Suppressor macrophage treated with lipopolysaccharide for 1 hour (primary cell): ENCODE results near the gene KCNE1.
"Not testable (repeated sequence)": the region's sequence is repeated elsewhere in the genome, so short reads cannot be mapped to it uniquely, and the experiment has no call there.

Source experiments
- DNase-seq, 3 donors: peaks; one replicate each; pipeline ENCODE4 v3.0.0-alpha.2; 2020 to 2022

KCNE1 gene

DNA sequence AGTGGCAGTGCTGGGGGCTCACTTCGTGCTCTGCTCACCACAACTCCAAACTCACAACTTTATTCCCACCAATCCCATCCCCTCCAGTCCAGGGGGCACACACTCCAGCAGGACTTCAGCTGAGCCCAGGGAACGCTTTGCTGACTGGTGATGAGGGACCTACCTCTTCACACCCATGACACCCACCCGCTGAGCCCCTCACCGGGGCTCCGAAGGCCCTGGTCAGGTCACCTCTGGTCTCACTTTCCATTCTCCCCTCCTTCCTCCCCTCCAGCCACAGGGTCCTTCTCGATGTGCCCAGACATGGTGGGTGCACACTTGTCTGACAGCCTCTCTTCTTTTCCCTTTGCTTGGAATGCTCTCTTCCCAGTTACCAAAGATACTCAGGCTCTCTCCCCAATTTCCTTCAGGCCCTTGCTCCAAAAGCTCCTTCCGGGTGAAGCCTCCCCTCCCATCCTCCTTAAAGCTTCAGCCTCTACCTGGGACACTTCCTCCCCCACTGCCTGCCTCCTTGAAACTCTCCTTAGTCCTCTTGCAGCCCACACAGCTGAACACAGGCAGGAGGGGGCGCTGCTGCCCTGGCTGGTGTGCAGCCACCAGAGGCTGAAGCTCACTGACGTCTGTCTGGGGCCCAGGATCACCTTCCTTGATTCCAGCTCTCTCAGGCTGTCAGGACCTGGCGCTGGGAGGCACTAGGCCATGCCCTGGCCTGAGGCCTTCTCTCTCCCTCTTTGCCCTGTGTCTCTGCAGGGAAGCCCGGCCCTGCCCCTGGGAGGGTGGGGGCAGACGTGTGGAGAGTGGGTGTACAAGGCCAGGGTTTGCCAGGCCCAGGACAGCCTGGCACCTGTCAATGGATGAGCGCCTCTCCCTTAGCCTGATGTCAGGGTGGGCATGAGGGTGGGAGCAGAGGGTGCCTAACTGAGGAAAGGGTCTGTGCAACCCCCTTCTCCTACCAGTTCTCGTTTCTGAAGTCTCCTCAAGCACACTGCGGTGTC is 1.6 kb downstream of the KCNE1 start:
- DNase-seq = peak; percentile 81 to 87 (median 83)

DNA sequence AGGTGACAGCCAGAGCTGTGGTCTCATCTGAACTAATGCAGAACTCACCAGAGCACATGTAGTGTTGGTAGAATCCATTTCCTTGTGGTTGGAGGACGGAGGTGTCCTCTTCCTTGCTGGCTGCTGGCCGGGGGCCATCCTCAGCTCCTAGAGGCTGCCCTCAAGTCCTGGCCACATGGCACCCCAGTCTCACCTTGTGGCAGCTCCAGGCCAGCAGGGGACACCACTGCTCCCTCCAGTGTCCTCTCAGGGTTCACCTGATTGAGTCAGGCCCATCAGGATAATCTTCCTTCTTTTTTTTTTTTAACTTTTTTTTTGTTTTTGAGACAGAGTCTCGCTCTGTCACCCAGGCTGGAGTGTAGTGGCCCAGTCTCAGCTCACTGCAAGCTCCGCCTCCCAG is 2.9 kb downstream of the KCNE1 start:
- no peak for DNase-seq

DNA sequence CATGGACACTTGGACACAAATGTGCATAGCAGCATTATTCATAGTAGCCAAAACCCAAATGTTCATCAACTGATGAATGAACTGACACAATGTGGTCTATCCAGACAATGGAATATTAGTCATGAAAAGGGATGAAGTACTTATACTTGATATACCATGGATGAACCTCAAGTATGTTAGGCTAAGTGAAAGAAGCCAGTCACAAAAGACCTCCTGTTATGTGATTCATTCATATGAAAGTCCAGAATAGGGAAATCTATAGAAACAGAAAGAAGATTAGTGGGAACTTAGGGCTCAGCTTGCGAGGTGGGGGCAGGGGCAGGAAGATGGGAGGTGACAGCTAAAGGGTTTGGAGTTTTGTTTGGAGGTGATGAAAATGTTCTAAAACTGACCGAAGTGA is 7.4 kb downstream of the KCNE1 start:
- peak; percentile 57 to 85 (median 72) for DNase-seq

DNA sequence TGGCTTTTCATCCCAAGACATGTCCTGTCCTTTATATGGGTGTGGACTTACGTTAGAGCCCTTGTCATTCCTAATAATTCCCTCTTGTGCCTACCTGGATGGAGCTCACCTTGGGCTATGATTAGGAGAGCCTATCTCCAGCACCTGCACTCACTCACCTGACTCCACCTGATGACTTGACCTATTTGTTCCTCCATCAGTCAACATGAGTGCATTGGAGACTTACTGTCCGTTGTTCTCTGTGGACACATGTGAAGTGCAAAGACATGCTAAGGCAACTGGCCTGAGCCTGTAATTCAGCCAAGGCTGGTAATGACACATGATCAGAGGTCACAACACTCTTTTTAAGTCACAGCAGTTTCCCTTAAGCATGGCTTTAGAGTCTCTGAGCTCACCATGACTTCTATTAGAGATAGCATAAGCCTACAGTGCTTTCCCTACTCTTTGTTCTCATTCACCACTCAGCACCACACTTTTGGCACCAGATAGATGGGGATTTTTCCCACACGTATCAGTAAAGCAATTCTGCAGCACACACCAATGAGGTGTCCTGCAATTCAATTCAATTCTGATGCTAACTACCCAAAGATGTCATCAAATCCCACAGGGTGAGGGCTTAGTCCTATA is 9.4 kb downstream of the KCNE1 start:
- no peak for DNase-seq

DNA sequence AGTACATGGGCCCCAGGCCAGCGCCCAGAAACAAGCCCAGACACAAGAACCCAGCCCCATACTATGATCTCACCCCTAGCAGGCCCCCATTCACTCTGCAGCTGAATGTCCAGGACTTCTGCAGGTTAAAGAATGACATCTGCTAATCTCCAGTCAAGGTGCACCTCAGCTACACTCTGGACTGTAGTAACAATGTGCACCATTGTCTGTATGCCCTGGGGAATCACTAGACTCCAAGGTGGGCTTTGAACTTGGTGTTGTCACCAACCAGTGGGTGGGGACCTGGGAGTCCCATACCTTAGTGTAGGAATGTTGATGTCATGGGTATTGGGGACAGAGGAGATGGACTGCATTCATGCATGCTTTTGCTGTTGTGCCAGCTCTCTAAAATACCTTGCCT is 10.3 kb downstream of the KCNE1 start:
- DNase-seq = no peak

DNA sequence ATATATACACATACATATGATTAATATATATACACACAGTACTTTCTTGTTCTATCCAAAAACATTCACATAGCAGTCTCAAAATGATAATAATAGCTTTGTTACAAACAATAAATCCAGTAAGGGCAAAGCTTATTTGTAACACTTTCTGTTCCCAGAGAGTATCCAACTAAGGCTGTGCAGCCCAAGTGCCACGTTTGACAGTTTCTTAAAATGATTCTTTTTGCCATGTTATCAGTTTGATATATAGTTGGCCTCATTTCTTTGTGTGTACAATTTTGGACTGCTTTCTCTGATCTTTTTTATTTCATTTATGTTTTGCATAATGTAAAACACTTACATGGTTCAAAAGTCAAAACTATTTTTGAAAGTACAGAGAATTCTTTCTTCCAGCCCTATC is 11.8 kb downstream of the KCNE1 start:
- no peak for DNase-seq

DNA sequence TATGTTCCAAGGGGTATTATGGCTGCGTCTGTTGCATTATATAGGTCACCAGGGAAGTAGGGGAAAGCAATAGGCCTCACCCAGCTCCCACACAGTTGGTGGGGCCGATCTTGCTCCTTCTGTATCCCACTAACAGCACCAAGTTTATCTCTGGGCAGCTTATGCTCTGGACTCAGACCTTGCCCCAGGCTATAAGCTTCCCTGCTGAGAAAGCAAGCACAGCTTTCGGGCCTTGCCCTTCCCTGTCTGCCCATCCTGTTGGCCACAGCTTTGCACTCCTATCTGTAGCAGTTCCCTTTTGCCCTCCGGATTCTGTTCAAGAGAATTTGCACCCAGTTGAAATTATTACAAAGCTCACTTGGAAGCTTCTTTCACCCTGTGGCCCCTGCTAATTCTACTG is 12.9 kb downstream of the KCNE1 start:
- no peak for DNase-seq

DNA sequence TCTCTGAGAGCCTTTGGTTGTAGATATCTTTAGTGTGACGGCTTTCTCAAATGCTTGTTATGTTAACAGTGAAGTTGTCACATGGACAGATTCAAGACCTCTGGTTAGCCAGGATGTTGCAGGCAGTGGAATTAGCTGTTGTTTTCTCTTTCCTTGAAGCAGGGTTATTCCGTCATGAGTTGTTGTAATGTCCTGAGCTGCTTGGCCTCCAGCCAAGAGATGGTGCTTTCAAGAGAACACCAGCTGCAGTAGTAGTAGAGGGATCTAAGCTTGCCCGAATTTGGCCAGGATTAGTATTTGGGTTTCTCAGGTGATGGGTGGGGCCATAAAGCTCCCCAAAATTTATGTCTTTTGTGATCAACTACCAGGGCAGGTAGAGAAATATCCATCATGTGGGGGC is 13.4 kb downstream of the KCNE1 start:
- no peak for DNase-seq

DNA sequence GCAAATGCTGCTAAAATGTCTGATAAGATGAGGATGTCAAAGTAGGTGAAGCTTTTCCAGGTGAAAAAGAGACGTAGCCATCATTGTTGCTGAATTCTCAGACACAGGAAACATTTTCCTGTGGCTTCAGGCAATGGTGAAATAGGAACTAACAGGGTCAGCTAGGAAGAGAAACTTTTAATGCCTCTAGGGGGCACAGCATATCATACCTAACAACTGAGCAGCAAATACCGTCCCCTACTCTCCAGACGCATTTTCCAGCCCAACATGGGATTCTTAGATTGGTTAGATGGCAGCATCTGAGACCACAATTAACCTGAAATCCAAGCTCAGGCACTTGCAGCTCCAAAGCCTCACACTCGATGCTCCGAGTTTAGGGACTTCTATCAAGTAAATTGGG is 28.2 kb downstream of the KCNE1 start:
- not testable (repeated sequence) for DNase-seq

DNA sequence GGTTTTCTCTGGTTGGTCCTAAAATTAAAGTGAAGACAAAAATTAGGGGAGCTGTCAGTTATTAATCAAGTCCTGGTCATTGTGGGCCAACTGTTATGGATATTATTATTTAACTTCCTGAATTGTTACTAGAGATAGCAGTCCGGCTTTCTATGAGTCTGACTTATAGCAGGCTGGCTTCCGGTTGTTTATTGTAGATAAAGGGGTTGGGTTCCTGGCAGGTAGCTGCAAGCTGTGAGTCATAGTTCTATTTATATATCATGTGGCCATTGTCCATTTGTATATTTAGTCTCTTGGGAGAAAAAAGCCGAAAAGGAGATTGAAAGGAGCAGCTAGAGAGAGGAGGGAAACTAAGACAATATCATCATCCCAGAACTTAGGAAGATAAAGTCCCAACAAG is 28.6 kb downstream of the KCNE1 start:
- not testable (repeated sequence) for DNase-seq

DNA sequence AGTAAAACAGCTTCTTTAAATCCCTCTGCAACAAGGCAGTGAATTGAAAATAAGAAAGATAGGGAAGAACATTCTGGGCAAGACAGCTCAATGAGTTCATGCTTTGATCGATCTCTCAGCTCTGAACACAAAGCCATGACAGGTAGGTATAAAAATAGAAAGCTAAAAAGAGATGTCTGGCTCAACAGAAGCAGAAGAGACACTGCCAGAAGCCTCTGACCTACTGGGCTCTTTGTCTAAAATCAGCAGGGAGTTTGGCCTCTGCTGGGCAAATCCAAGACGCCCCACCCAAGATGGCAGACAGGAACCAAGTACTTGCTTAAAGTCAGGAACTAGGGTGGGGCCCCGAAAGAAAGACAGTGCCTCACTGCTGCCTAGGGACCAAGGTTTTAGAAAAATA is 44.7 kb downstream of the KCNE1 start:
- not testable (repeated sequence) for DNase-seq

DNA sequence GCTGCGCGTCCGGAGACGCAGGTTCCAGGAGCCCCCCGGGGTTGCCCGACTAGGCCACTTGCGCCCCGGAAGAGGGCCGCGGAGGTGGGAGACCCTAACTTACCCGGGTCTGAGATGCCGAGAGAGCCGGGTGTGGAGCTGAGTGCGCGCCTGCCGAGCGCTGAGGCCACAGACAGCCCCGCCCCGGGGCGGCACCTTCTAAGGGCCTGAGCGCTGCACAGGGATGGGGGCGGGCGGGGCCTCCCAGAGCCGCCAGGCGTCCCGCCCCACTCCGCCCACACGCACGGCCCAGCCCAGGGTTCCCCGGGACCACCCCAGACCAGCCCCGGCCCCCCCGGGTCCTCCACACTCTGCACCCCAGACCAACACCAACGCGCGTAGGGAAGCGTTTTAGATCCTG is 52.6 kb downstream of the KCNE1 start:
- DNase-seq = not testable (repeated sequence)

DNA sequence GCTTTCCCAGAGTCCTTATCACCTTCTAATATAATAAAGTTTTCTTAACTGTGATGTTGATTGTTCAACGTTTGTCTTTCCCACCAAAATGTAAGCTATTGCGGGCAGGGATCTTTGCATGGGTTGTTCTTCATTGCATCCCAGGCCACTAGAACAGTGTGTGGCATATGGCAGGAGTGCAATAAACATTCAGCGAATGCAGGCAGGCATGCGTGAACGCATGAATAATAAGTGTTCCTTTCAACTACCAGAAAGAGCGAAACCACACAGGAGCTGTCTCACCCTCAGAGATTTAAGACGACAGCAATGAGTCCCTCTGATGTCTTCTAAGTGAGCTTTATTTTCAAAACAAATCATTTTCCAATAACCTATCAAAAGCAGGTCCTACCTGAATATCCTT is 53.7 kb downstream of the KCNE1 start:
- DNase-seq = not testable (repeated sequence)

DNA sequence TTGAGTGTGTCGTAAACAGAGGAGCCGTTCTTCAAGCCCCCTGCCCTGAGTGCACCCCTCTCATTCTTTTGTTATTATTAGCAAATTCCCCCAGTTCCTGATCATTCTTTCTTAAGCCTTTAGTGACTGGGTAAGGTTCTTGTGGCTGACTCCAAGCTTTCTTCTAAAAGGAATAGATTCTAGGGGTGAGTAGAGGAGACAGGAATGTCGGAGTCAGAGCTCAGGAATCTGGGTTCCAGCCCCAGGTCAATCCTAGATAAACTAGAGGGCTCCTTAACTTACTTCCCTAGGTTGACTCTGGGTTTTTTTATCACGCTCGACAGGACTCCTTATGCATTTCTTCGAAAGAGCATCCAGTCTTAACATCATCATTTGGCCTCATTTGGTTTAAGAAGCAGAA is 55.8 kb downstream of the KCNE1 start:
- DNase-seq = not testable (repeated sequence)

DNA sequence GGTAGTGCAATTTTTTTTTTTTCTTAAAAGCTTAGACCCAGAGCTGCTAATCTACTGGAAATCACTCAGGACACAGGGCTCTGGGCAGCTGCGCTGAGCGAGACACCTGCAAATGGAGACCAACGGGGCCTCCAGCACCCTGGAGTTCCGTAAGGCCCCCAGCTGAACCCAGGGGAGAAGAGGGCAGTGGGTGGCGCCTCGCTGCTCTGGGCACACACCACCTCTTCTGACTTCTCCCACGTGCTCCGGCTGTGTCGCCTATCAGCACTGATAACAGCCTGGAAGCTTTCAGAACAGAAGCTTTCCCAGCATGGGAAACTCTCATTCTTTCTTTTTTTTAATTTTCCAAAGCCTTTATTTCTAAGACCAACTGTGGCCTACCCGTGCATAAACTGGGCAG is 56.4 kb downstream of the KCNE1 start:
- not testable (repeated sequence) for DNase-seq

DNA sequence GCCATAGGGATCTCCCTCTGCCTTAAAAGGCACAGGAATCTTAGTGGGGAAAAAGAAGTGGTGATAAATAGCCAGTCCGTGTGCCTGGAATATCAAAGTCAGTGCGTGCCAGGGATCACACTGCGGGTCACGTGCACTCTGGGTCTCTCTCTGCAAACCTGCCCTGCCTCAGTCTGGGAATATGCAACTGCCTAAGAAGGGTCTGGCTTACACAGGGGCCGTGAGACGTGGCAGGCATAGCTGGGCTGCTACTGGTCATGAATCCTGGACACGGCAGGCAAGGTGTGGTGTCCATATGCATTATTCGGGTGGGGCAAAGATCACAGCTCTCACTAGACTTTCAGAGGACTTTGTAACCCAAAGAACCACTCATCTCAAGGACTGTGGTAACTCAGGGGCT is 65.0 kb downstream of the KCNE1 start:
- not testable (repeated sequence) for DNase-seq

DNA sequence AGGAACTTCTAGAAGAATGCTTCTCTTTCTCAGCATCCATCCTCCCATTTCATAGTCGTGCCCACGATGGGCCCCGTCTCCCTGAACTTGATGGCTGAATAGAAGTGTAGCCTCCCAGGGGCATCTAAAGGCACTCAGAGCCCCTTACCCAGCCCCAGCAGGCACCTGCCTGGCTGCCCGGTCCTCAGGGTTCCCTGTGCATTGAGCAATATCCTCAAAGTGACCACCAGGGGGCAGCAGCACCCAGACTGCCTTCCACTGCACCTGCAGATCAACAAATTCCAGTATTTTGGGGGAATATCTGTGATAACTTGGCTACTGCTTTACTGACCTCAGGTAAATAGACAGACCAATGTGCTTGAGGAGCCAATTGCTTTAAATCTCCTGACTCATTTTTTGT is 68.5 kb downstream of the KCNE1 start:
- not testable (repeated sequence) for DNase-seq

DNA sequence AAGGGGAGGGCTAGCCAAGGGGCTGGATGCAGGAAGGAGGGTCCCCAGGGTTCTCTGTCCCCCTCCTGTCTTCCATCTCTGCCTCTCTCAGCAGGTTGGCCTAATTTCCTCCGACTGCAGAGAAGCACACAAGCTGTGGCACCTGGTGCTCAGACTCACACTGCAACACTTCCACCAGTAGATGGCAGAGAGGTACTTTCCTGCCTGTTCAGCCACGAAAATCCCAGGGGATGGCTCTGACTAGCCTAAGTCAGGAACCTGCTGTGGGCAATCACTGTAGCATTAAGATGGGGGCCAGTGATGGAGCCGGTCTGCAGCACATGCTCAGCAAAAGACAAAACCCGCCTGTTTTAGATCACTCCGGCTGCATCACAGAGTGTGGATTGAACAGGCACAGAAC is 82.3 kb downstream of the KCNE1 start:
- DNase-seq = not testable (repeated sequence)

DNA sequence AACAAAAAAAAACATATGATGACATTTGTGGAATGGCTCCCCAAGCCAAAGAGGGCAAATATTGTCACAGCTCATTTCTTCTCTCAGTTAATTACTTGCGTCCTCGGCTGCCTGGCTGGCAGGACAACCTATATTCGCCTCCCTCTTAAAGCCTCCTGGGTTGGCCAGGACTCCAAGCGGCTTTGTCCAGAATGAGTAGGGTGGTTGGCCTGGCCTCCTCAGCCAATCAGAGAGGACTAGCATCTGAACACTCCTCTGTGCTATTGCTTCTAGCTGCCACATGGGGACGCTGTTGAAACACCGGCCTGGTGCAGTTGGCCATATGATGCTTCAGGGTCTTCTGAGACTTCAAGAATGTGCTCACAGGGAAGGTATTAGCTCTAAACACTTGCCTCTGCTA is 83.6 kb downstream of the KCNE1 start:
- DNase-seq = not testable (repeated sequence)

DNA sequence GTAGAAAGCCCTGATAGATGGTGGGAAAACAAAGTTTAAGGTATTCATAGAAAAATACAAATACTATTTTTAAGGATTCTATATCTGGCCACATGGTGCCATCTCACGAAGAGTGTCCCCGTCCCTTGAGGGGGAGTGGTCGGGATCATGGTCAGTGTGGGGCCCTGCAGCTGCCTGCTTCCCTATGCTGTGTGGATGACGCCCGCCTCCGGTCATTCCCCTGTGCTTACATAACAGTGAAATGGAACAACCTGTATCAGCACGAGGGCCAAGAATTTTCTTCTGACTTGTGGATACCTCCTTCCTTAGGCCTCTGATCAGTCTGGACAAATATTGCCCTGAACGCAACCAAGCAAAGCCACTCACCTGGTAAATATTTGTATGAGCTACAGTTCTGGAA is 84.7 kb downstream of the KCNE1 start:
- not testable (repeated sequence) for DNase-seq

DNA sequence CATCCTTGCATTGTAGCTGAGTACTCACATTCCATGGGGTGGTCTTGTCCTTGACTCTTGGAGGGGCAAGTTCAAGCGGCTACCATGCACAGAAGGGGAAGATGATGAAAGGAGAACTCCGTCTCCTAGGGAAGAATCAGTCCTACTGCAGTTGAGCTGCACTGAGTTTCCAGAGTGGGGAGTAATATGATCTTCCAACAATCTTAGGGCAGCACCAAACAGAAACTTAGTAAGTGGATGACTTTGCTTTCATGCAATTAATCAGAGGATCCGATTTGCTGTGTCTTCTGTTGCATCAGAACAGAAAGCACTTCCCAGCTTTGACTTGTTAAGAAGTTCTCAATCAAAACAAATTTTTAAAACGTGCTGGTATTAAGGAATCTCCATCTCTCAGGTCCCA is 88.2 kb downstream of the KCNE1 start, which contains the start of gene SMIM34:
SMIM34 (minus strand) TSS at position 147 of the 400 bp plus-strand sequence; CDS start at position 35, 112 bp downstream.
- not testable (repeated sequence) for DNase-seq

DNA sequence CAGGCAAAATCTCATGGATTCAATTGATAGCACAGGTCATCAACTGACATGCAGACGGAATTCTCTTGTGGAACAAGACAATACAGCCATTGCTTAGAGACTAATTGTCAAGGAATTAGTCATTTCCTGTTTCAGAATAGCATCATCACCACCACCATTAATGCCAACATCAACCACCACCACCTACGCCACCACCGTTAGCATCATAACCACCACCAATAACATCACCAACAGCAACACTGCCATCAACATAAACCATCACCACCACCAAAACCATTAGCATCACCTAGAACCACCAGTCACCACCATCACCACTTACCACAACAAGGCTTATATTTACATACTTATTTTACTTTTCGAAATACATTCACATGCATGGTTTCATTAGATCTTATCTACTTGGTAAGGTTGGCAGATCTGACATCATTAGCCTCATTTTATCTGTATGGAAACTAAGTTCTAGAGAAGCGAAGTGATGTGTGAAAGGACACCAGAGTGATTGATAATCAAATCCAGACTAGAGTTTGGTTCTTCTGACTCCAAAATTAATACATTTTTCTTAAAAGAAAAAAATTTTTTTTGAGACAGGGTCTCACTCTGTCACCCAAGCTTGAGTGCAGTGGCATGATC is 94.4 kb downstream of the KCNE1 start:
- DNase-seq = not testable (repeated sequence)

DNA sequence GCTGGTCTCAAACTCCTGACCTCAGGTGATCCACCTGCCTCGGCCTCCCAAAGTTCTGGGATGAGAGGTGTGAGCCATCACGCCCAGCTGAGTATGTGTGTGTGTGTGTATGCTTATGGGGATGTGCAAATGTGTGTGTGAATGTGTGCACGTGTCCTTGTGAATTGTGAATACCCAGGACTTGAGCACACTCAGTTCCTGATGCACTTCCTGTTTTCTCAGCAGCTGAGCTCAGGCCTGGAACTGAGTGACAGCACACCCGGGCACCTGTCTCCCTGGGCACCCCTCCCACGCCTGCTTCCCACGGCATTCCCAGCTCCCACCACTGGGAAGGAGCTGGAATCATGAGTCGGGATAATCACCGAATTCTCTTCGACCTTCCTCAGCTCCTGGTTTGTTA is 104.7 kb downstream of the KCNE1 start:
- not testable (repeated sequence) for DNase-seq
